HFF-Myc (cell line): ENCODE measurements around the gene USB1.

Experiments
- DNase-seq: peaks from one replicate; pipeline ENCODE4 v3.0.0-alpha.2; 2011; ENCODE audit warnings: low read depth; ENCODE audit errors: extremely low read depth
- H3K4me3 ChIP-seq: replicated peaks from 2 replicates; pipeline ENCODE4 v1.5.1; 2011; ENCODE audit warnings: low read depth, mild to moderate bottlenecking, control low read depth, low read length
- CTCF ChIP-seq: IDR thresholded peaks from 2 replicates; pipeline ENCODE4 v1.5.1; 2012; ENCODE audit warnings: mild to moderate bottlenecking, low read depth, low read length, control low read depth; ENCODE audit errors: missing control alignments

USB1 gene

GRCh38 chr16:57994361-57994760, 6.8 kb upstream of the USB1 start:
- no peak for DNase-seq
- no peak overlapping the region for H3K4me3 ChIP-seq
- TF ChIP-seq CTCF = no peak

- DNase-seq = no peak
- TF ChIP-seq CTCF = peak; percentile 54
- no peak overlapping the region for H3K4me3 ChIP-seq
Measured at GRCh38 chr16:57994778-57995177, 6.4 kb upstream of the USB1 start.

GRCh38 chr16:57995721-57996405, 5.3 kb upstream of the USB1 start:
- H3K4me3 ChIP-seq = no peak overlapping the region
- DNase-seq = no peak
- TF ChIP-seq CTCF = no peak

- no peak overlapping the region for H3K4me3 ChIP-seq
- DNase-seq = no peak
- TF ChIP-seq CTCF = no peak
Measured at GRCh38 chr16:57996406-57997175, 4.6 kb upstream of the USB1 start.

- no peak for TF ChIP-seq CTCF
- DNase-seq = no peak
- H3K4me3 ChIP-seq = no peak overlapping the region
Measured at GRCh38 chr16:57997176-57997527, 4.1 kb upstream of the USB1 start.

GRCh38 chr16:57997528-57998265, 3.5 kb upstream of the USB1 start:
- DNase-seq = no peak
- no peak for TF ChIP-seq CTCF
- H3K4me3 ChIP-seq = no peak overlapping the region
